Fibroblast of skin of back (primary cell): Measurements from ENCODE around the gene ASB6.
A peak's percentile ranks its signal among the peaks of the same experiment; 100 is the strongest.
"Not testable (repeated sequence)": the region's sequence is repeated elsewhere in the genome, so short reads cannot be mapped to it uniquely, and the experiment has no call there.

Source experiments
- DNase-seq: peaks from one replicate; pipeline ENCODE4 v3.0.0-alpha.2; 2013

Gene ASB6

GRCh38 chr9:129640871-129641749 lies 841 bp downstream of the ASB6 start:
- no peak for DNase-seq

GRCh38 chr9:129640086-129640870 lies 1.7 kb downstream of the ASB6 start:
- no peak for DNase-seq

GRCh38 chr9:129639756-129640085 lies 2.2 kb downstream of the ASB6 start:
- DNase-seq = no peak

- no peak for DNase-seq
These were observed 2.8 kb downstream of the ASB6 start for GRCh38 chr9:129639034-129639630.

GRCh38 chr9:129637673-129638439 lies 4.1 kb downstream of the ASB6 start:
- DNase-seq = no peak

- DNase-seq = no peak
These were observed 4.8 kb downstream of the ASB6 start for GRCh38 chr9:129637102-129637501.

GRCh38 chr9:129636343-129636742 lies 5.6 kb downstream of the ASB6 start:
- DNase-seq = not testable (repeated sequence)

- DNase-seq = no peak
These were observed 6.6 kb downstream of the ASB6 start for GRCh38 chr9:129635099-129636065.

GRCh38 chr9:129633848-129634247 lies 8.1 kb downstream of the ASB6 start:
- no peak for DNase-seq

GRCh38 chr9:129633207-129633606 lies 8.7 kb downstream of the ASB6 start:
- no peak for DNase-seq

GRCh38 chr9:129632460-129632859 lies 9.5 kb downstream of the ASB6 start:
- DNase-seq = no peak

- DNase-seq = no peak
These were observed 10.2 kb downstream of the ASB6 start for GRCh38 chr9:129631674-129632129.

- DNase-seq = peak; percentile 65
These were observed 10.8 kb downstream of the ASB6 start for GRCh38 chr9:129630967-129631673.

- no peak for DNase-seq
These were observed 12.6 kb downstream of the ASB6 start for GRCh38 chr9:129629251-129629820.

- DNase-seq = no peak
These were observed 13.2 kb downstream of the ASB6 start for GRCh38 chr9:129628709-129629108.

- DNase-seq = no peak
These were observed 14.2 kb downstream of the ASB6 start for GRCh38 chr9:129627556-129628440.

GRCh38 chr9:129626625-129627284 lies 15.2 kb downstream of the ASB6 start:
- DNase-seq = peak; percentile 98

GRCh38 chr9:129626079-129626624 lies 15.8 kb downstream of the ASB6 start, which contains the start of gene NTMT1:
Gene NTMT1, plus strand, starts transcription at chr9:129626163. Its CDS starts 6,541 bp downstream, at chr9:129632704.
- DNase-seq = peak; percentile 83
